K562 (cell line): ENCODE data around the gene COQ4. TPM values are rescaled to one million over a fixed set of nuclear protein-coding genes. Genes with fewer than 3 reads are reported as not detected.

ENCODE experiments used
- ATF3 ChIP-seq, 2 experiments: fragments of 450-650 bp in 1 of 2; sonication (generic) in 1 of 2; formaldehyde crosslinking in 1 of 2; IDR thresholded peaks in 1 of 2; conservative IDR thresholded peaks in 1 of 2; 2 replicates each; pipeline versions ENCODE4 v1.6.1 to v1.8.1; 2016 to 2023; ENCODE audit warnings: mild to moderate bottlenecking in 2 of 2, moderate library complexity in 2 of 2, inconsistent platforms in 1 of 2, missing genetic modification reagents in 1 of 2
- CBX2 ChIP-seq: fragments of 200-600 bp; sonication (generic); IDR thresholded peaks from one replicate; pipeline ENCODE4 v1.6.1; 2012; ENCODE audit warnings: mild to moderate bottlenecking, low read length, inconsistent platforms; ENCODE audit not compliant: insufficient read depth, poor library complexity, severe bottlenecking
- CEBPB ChIP-seq: fragments of 450-650 bp; IDR thresholded peaks from 2 replicates; pipeline ENCODE4 v1.6.1; 2016; ENCODE audit warnings: missing genetic modification characterization, missing compliant biosample characterization
- ETS1 ChIP-seq: conservative IDR thresholded peaks from 2 replicates; pipeline ENCODE4 v1.6.1; 2011; ENCODE audit warnings: low read depth, mild to moderate bottlenecking, low read length; ENCODE audit not compliant: control insufficient read depth
- ID3 ChIP-seq, 2 experiments: fragments of 250-450 bp in 1 of 2; fragments of 450-650 bp in 1 of 2; sonication (Bioruptor Pico) in 1 of 2; IDR thresholded peaks; 2 replicates each; pipeline versions ENCODE4 v1.6.1 to v1.8.0; 2016 to 2021; ENCODE audit warnings: mild to moderate bottlenecking in 2 of 2, moderate library complexity in 2 of 2, missing compliant biosample characterization in 1 of 2, missing genetic modification characterization in 1 of 2
- ILF3 ChIP-seq: fragments of 450-650 bp; IDR thresholded peaks from 2 replicates; pipeline ENCODE4 v1.6.1; 2018; ENCODE audit warnings: antibody characterized with exemption, mild to moderate bottlenecking, moderate library complexity, borderline replicate concordance
- KDM2B ChIP-seq: fragments of 250-450 bp; sonication (Bioruptor Pico); IDR thresholded peaks from 2 replicates; pipeline ENCODE4 v1.8.0; 2021; ENCODE audit warnings: mild to moderate bottlenecking, moderate library complexity
- MBD1 ChIP-seq: fragments of 250-450 bp; sonication (Bioruptor Pico); IDR thresholded peaks from 2 replicates; pipeline ENCODE4 v1.8.0; 2022; ENCODE audit warnings: inconsistent platforms
- MEF2A ChIP-seq: IDR thresholded peaks from 2 replicates; pipeline ENCODE4 v1.6.1; 2011; ENCODE audit warnings: low read depth, mild to moderate bottlenecking, low read length, moderate library complexity; ENCODE audit not compliant: control insufficient read depth
- MLX ChIP-seq, 2 experiments: fragments of 450-650 bp in 1 of 2; sonication (generic) in 1 of 2; formaldehyde crosslinking; conservative IDR thresholded peaks; 2 replicates each; pipeline versions ENCODE4 v1.4.0 to v1.8.1; 2020 to 2022; ENCODE audit warnings: mild to moderate bottlenecking in 1 of 2, missing genetic modification reagents in 1 of 2
- PHF8 ChIP-seq: fragments of 200-600 bp; sonication (generic); IDR thresholded peaks from 2 replicates; pipeline ENCODE4 v1.6.1; 2012; ENCODE audit warnings: mixed run types, mild to moderate bottlenecking, inconsistent platforms, low read length, moderate library complexity, borderline replicate concordance
- TEAD2 ChIP-seq: fragments of 450-650 bp; IDR thresholded peaks from 2 replicates; pipeline ENCODE4 v1.6.1; 2016; ENCODE audit warnings: missing genetic modification characterization, control low read depth, missing compliant biosample characterization
- TGIF2 ChIP-seq: sonication (generic); formaldehyde crosslinking; IDR thresholded peaks from 2 replicates; pipeline ENCODE4 v1.8.1; 2022; ENCODE audit warnings: mild to moderate bottlenecking, missing genetic modification reagents, moderate library complexity
- THAP7 ChIP-seq: fragments of 250-450 bp; sonication (Bioruptor Pico); IDR thresholded peaks from 2 replicates; pipeline ENCODE4 v1.5.0; 2021
- VEZF1 ChIP-seq: fragments of 200-800 bp; sonication (Bioruptor generic); IDR thresholded peaks from 2 replicates; pipeline ENCODE4 v1.6.1; 2017; ENCODE audit warnings: missing genetic modification characterization, missing compliant biosample characterization
- ZBTB17 ChIP-seq: fragments of 450-650 bp; formaldehyde crosslinking; IDR thresholded peaks from 2 replicates; pipeline ENCODE4 v1.4.0; 2020; ENCODE audit warnings: mild to moderate bottlenecking
- ZNF507 ChIP-seq: conservative IDR thresholded peaks from 2 replicates; pipeline ENCODE4 v1.6.1; 2017; ENCODE audit warnings: missing genetic modification characterization, missing compliant biosample characterization
- polyA plus RNA-seq, 8 experiments: library from polyadenylated mRNA; depleted of rRNA in 4 of 8; stranded (reverse) in 5 of 8; unstranded in 3 of 8; fragments of >200 nt; fragmentation: Nextera tagmentation in 2 of 8; fragmentation: Illumina TruSeq in 1 of 8; extraction: Ambion mirVana in 2 of 8; extraction: Trizol in 1 of 8; gene quantifications; 2 replicates each; pipeline versions ENCODE4 v1.2.1 to v1.2.3, GENCODE V29; 2011 to 2014; ENCODE audit warnings: inconsistent platforms in 1 of 8, missing spikeins in 1 of 8
- total RNA-seq, 7 experiments: library from RNA; depleted of rRNA in 6 of 7; stranded (reverse); fragments of >200 nt in 6 of 7; fragmentation: Illumina TruSeq in 2 of 7; extraction: Trizol in 2 of 7; gene quantifications; 2 replicates each; pipeline versions ENCODE4 v1.2.1 to v1.2.3, GENCODE V29; 2011 to 2021; ENCODE audit warnings: low replicate concordance in 1 of 7

COQ4 gene
- total and polyA plus RNA-seq, 9 of the 15 experiments (the other 6 are each of a cell fraction or from before 2014, with no cell fraction given), result 9.1 to 135 (median 67.2) TPM

- no peak for TF ChIP-seq ID3 (CRISPR knock-in tag; IDR thresholded peaks at IDR 0.05)
- peak; percentile 96; the same call in 1 of the 2 replicates for TF ChIP-seq ID3 (tag; IDR thresholded peaks at IDR 0.05)
- no peak for TF ChIP-seq TEAD2 (tag)
- 0 out of 2 replicates have a peak, but pooled peaks have one; percentile 44 for TF ChIP-seq KDM2B (CRISPR knock-in tag)
- no peak for TF ChIP-seq ZNF507 (tag)
- no peak for TF ChIP-seq MEF2A
- TF ChIP-seq TGIF2, result no peak
- TF ChIP-seq MBD1, result 0 out of 2 replicates have a peak, but pooled peaks have one; percentile 8
- no peak for TF ChIP-seq ILF3
- no peak for TF ChIP-seq ATF3 (IDR thresholded peaks at IDR 0.05)
- TF ChIP-seq ATF3 (CRISPR knock-in tag; conservative IDR thresholded peaks at IDR 0.05), result no peak
- no peak for TF ChIP-seq THAP7
- TF ChIP-seq PHF8, result peak; percentile 28; the same call in 1 of the 2 replicates
- TF ChIP-seq ETS1, result no peak
- TF ChIP-seq VEZF1 (CRISPR knock-in tag), result peak; percentile 72
- TF ChIP-seq CBX2, result no peak
- no peak for TF ChIP-seq MLX (CRISPR knock-in tag; conservative IDR thresholded peaks at IDR 0.05)
- TF ChIP-seq ZBTB17 (CRISPR knock-in tag), result peak; percentile 36
- TF ChIP-seq CEBPB (tag), result peak; percentile 97
Observed at GRCh38 chr9:128296340-128297220, 26.1 kb upstream of the COQ4 start (continued).
